Cerebellar nuclear complex (tissue), 1 donor: ENCODE data around the gene CCR3.
"Not testable (repeated sequence)": the region's sequence is repeated elsewhere in the genome, so short reads cannot be mapped to it uniquely, and the experiment has no call there.

Experiments
- DNase-seq, 2 experiments: peaks; one replicate each; lab custom pipeline; 2025; lab: John Stamatoyannopoulos, UW

Gene CCR3

DNA sequence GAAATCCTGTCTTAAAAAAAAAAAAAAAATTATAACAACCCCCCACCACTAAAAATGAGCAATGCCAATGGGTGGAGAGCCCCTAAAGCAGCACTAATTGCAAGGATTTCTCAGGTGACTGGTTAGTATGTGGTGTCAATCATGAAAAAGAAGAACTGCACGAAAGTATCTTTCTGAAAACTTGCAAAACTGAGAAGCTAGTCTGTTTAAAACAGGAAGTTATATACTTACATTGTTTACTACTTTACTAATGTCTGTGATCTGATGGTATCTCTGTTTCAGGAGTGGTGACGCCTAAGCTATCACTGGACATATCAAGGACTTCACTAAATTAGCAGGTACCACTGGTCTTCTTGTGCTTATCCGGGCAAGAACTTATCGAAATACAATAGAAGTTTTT, at the start of gene CCR3:
Gene CCR3, plus strand, starts transcription at position 341 of the 400 bp plus-strand sequence. CDS start 22,699 bp downstream, outside the sequence.
- no peak for DNase-seq

DNA sequence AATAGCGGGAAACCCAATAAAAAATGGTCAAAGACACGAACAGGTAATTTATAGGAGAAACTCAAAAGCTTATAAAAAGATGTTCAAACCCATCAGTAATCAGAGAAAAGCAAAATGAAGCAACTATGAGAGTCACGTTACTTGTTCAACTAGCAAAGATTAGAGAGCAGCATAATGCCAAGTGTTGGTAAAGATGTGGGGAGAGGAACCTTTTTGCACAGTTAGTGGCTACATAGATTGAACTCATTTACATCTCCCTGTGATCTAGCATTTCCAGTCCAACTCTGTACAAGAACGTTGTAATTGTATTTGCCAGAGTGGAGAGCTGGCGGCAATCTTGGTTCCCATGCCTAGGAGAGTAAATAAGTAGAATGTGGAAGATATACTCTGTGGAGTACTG, 49.3 kb upstream of the CCR3 start:
- DNase-seq: no peak

DNA sequence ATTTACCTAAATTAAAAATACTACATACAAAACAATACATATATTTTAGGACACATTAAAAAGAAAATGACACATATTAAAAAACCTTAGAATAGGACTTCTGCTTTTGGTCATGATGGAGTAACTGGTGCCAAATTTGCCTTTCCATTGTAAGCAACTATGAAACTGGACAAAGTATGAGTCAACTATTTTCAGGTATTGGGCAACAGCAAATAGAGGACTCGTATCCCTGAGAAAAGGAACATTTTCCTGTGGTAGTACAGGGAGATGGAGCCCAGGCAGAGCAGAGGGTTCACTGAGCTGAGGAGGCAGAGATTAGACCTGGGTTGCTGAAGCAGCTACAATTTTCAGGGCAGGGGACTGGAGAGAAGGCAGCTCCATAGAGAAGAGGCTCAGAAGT, 48.8 kb upstream of the CCR3 start:
- DNase-seq: no peak

DNA sequence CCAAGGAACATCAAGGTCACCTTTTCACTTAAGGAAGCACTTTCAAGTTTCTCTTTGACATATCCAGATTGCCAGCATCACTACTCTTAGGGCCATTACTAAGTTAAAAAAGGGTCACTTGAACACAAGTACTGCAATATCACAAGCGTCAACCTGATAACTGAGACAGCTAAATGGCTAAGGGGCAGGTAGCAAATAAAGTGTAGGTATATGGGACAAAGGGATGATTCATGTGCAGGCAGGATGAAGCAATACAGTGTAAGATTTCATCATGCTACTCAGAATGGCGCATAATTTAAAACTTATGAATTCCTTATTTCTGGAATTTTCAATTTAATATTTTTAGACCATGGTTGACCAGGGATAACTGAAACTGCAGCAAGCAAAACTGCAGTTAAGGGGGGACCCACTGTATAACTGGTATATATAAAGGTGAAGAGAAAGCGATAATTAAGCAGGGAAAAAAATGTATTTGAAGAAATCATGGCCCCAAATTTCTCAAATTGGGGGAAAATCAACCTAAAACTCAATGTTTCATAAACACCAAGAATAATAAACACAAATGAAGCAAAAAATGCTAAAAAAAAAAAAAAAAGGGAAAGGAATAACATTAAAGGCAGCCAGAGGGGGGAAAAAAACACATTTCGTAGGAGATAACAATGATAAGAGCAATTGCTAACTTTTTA, 47.2 kb upstream of the CCR3 start:
- DNase-seq: no peak

DNA sequence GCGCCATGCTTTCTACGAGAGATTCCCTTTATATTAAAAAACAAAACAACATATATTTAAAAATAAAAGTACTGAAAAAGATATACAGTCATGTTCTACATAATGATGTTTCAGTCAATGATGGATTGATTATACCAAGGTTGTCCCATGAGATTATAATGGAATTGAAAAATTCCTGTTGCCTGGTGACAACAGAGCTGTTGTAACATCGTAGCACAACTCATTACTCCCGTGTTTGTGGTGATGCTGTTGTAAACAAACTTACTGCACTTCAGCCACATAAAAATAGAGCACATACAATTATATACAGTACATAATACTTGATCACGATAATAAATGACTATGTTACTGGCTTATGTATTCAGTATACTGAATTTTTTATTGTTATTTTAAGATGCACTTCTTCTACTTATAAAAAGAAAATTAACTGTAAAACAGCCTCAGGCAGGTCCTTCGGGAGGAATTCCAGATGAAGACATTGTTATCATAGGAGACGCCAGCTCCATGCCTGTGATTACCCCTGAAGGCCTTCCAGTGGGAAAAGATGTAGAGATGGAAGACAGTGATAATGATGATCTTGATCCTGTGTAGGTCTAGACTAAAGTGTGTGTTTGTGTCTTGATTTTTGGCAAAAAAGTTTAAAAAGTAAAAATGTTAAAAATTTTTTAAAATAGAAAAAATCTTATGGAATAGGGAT, 45.9 kb upstream of the CCR3 start:
- no peak for DNase-seq

DNA sequence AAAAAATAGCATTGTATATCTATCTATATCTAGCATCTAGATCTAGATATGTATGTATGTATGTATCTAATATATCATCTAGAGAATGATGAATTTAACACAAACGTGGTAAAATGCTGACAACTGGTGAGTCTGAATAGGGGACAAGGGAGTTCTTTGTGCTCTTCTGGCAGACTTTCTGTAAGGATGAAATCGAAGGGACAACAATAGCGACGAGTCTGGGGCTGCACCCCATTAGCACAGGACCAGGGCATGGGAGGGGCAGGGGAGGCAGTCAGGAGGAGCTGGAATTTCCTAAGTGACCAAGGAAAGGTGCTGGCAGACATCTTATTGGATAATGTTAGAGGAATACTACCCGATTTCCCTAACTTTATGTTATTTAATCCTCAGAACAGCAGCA, 42.0 kb upstream of the CCR3 start:
- no peak for DNase-seq

DNA sequence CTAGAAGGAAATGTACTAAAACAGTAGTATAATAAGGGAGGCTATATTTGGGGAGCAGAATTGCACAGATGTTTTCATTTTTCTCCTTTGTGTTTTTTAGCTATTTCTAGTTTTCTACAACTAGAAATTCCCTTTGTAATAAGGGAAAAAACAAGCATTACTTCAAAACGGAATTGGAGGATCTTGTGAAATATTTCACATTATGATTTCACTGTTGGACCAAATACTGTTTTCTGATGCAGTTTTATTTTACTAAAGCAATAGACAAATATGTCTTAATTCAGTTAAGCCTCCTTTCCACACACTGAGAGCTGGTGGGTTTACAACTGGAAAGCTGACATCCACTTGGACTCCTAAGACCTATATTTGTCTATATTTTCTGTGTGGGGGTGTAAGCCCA, 41.5 kb upstream of the CCR3 start:
- DNase-seq: no peak

DNA sequence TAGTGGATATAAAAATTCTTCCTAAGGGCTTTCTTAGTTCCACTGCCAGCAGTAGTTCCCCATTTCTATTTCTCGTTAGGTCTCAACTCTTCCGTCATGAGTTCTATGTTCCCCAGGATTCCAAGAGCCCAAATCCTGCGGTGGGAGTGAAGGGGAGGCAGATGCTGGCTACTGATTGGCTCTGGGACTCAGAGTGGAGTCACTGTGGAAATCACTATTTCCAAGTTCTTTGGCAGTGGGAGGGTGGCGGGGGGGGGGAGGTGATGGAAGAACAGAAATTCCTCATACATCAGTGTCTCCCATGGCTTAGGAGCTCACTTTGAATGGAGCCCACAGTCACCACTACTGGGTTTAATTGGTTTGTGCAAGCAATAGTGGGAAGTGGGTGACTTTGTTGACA, 39.7 kb upstream of the CCR3 start:
- no peak for DNase-seq

DNA sequence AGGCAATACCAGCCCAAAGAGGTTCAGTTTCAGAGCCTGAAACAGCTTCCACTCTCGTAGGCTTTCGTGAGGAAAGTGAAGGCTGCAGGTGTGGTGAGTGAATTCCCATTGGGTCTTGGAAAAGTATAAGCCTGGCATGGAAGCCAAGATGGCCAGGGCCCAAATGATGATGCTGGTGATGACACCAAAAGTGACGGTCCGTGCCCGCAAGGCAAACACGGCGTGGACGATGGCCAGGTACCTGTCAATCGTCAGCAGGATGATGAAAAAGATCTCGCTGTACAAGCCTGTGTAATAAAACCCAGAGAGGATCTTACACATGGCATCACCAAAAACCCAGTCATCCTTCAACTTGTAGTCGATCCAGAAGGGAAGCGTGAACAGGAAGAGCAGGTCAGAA, 38.6 kb upstream of the CCR3 start:
- no peak for DNase-seq

DNA sequence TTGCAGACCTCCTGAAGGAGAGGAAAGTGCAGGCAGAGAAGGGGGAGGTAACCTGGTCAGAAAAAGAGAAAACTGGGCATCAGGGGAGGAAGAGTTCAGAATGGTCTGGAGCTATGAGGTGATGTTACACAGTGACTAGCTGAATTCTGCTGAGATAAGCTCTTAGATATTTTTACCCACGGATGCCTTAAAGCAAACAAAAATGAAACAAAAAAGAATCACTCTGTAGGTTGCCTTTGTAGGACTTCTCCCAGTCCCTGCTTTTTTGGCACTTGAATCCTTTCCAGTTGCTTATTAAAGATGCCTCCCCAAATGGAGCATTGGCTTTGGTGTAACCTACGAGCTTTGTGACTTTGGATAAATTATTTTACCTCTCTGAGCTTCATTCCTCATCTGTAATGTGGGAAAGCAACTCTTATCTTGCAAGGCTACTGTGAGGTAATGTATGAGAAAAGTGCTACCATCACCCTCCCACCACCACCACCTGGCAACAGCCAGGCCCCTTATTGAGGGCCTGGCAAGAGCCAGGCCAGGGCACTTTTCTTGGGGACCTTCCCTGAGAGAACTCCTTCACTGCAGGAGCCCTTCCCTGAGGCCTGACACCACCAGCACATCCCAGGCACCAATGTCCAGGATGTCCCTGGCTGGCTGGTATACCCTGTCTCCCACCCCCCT, 36.8 kb upstream of the CCR3 start:
- no peak for DNase-seq

DNA sequence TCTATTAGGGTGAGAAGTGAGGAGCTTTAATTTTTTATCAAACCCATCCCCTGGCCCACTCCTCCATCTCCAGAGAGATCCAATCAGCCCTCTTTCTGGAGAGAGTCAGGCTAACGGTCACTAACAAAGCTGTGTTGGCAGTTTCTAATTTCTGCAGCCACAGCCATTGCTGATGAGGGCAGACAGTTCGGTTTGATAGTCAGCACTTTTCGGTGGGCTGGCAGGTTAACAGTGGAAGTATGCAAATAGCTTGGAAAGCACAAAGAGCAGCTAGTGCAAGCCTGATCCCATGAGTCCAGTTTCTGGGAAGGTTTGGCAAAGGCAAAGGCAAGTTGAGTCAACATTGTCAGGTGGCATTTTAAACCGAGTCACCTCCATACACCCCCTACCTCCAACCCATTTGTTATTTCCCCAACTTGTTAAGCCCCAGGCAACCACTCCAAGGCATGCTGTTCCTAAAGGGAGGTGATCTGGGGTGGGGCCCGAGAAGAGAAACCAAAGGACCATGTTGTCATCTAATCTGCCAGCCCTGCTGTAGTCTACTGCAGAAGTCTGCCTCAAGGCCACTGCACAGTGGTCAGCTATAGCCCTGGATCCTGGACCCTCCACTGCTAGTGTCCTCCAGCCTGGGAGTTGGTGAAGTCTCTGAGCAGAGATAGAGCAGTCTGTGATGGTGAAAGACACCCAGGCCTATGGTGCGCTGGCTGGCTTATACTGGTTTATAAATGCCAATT, 35.8 kb upstream of the CCR3 start:
- no peak for DNase-seq

DNA sequence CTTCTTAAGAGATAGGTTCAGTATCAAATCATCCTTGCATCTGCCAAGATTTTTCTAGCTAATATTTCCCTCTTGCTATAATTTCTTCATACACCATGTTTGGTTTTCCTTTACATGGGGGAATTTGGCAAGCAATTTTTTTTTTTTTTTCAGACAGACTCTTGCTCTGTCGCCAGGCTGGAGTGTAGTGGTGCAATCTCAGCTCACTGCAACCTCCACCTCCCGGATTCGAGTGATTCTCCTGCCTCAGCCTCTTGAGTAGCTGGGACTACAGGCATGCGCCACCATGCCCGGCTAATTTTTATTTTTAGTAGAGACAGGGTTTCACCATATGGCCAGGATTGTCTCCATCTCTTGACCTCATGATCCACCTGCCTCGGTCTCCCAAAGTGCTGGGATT, 34.7 kb upstream of the CCR3 start:
- not testable (repeated sequence) for DNase-seq

DNA sequence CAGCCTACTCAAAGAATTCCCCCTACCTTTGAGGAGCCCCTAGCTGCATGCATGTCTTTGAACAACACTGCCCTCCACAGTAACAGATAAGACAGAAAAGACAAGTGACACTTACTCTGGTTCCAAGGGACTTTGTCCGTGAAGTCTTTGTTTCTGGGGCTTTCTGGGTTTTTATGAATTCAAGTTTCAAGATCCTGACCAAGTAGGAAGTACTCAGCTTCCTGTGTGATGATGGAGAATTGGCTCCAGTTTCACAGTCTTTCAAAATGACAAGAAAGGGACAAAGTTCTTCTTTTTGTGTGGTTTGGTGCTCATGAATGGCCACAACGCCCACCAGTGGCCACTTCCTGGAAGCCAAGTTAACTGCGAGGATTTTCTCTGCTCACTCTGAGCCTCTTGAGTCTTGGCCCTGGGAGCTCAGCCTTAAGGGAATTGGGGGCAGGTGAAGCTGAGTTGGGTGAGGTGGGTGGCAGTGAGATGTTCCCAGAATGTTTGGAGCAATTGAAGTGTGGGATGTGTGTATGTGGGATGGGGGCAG, 34.0 kb upstream of the CCR3 start, which contains the start of gene CCR1:
Gene CCR1, minus strand, starts transcription at position 147 of the 538 bp plus-strand sequence. CDS start 4,000 bp downstream, outside the sequence.
- DNase-seq: no peak

DNA sequence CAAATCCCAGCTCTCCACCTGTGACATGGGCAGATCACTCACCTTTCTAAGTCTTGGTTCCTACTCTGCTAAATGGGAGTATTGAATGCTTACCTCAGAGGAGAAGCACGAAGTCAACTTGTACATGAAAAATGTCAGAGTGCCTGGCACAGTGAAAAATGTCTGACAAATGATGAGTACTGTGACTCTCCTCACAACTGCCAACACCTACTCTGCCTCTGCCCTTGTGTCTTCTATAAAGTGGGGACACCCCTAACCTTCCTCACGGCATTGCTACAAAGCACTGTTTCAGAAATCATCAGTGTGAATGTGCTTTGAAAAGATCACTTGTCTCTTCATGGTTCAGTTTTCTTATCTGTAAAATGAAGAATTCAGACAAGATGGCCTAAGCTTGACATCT, 33.2 kb upstream of the CCR3 start:
- no peak for DNase-seq

DNA sequence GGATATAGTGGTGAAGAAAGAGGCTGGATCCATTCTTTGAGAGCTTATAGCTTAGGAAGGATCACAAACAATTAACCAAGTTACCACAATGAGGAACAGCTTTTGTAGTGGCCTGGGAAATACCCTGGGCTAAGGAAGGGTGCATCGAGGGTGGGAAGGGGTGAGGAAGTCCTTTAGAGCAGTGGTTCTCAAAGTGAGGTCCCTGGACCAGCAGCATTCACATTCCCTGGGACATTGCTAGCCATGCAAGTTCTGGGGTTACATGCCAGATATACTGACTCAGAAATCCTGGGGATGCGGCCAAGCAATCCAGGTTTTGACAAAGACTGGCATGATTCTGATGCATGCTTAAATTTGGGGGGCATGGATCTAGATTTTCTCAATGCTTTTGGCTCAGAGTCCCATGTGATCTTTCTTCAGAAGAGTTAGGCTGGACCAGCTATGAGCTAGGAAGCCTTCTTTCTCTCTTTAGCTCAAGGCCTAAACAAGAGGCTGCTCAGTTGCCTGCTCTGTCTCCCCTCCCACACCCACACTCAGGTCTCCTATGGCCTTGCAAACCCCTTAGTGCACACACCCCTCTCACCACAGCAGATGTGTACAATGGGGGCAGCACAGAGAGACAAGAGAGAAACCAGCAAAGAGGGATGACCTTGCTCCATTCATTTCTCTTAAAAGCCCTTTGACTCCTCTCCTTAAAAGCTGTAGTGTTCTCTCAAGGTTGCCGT, 32.4 kb upstream of the CCR3 start:
- no peak for DNase-seq

DNA sequence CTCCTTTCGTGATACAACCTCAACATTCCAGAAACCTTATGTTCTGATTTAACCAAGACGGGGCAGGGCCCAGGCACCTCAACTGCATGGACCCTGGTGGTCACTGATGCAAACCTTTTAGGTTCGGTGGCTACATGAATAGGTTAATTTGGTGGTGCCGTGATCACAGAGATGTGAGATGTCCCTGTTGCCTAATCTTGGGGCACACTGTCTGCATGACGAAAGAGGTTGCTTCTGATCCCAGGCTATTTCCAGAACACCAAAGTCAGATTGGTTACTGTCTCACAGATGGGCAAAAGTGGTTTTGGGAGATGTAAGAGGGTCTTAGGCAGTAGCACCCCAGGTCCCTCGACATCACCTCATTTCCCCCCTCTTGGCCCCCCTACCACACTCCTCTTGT, 30.2 kb upstream of the CCR3 start:
- no peak for DNase-seq

DNA sequence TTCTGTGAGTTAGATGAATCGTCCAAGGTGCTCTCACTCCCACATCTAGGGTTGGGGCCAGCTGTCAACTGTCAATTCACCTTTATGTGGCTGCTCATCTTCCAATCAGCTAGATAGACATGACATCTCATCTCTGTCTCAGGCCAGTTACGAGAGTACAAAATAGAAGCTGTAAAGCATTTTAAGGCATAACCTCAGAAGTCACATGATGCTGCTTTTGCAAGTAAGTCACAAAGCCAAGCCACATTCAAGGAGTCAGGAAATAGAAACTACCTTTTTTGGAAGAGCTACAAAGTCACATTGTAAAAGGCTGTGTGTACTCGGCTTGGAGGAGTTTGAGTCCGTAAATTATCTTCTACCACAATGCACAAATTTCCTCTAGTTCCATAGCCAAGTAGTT, 29.1 kb upstream of the CCR3 start:
- DNase-seq: no peak

DNA sequence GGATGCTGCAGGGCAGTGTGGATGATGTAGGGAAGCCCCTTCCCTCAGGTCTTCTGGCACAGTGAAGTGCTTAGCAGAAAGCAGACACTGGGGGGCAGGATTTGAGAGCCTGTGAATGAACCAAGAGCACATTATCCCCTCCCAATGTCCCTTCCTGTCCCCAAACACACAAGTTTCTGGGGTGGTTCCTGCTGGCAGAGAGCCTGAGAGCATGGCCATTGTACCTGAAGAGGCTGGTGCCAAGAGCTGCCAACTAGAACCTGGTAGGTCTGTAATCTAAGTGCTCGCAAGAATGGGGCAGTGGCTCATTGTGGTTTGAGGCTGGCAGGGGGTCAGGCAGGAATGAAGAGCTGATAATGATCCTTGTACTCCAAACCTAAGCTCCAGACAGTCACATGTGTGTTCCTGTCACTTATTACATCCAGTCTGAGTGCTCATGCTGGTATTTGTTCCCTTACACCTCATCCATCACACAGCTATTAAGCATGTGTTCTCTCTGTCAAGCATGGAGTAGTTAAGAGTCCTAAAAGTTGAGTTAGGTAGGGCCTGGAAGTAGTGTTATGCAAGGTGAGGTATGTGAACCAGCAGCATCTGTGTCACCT, 27.4 kb upstream of the CCR3 start:
- no peak for DNase-seq

DNA sequence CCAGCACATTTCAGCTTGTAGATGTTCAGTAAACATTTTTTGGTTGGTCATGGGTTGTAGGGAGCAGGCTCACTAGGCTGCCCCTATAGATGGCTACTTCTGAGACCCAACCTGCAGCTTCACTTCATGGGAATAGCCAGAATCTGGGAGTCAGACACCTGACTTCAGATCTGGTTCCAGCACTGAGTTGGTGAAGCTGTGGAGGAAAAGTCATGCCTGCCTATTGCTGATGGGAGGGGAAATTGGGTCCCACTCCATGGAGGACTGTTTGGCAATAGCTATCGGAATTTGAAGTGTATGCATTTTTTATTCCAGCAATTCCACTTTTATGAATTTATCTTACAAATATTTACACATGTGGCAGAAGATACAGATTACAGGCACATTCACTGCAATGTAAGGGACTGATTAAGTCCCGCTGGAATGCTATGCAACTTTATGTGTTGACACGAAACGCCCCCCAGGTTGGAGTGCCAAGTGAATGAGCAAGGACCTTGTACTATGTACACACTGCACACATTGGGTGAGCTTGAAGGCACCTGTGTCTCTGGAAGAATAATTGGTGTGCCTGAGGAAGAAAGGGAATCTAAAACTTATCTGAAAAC, 26.3 kb upstream of the CCR3 start:
- DNase-seq: no peak

DNA sequence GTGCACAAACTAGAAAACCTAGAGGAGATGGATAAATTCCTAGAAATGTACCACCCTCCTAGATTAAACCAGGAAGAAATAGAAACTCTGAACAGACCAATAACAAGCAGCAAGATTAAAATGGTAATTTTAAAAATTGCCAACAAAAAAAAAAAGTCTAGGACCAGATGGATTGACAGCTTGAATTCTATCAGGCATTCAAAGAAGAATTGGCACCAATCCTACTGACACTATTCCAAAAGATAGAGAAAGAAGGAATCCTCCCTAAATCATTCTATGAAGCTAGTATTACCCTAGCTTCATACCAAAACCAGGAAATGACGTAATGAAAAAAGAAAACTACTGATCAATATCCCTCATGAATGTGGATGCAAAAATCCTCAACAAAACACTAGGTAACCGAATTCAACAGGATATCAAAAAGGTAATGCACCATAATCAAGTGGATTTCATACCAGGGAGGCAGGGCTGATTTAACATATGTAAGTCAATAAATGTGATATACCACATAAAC, 24.0 kb upstream of the CCR3 start:
- no peak for DNase-seq
